ENCODE results near the gene PCDHB4. TPM values are rescaled to one million over a fixed set of nuclear protein-coding genes. Genes with fewer than 3 reads are reported as not detected.
A peak's percentile ranks its signal among the peaks of the same experiment; 100 is the strongest.
"Not testable (repeated sequence)": the region's sequence is repeated elsewhere in the genome, so short reads cannot be mapped to it uniquely, and the experiment has no call there.

Gene PCDHB4
- polyA plus RNA-seq, 3 donors = 1.8 to 2.9 (median 1.9) TPM

DNA sequence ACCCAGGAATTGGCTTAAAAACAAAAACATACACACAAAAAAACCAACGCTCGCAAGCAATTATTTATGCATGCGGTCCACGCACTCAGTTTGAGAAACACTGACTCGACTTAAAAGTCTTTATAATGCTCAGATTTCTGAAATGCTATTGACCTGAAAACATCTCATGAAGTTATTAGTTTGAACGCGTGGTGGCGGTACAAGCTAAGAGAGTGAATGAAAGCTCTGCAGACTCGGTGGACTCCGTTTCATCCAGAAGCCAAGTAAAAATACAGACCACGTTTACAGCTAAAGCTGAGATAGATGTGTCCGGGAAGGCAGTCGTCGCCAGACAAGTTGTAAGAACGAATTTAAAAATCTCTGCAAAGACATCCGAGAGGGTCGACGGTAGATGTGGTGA lies 28.2 kb downstream of the PCDHB4 start, which contains the start of gene PCDHB6:
Gene PCDHB6, plus strand, starts transcription at position 246 of the 400 bp plus-strand sequence. CDS start 201 bp downstream, outside the sequence.
- peak in 1 of 3 donors; percentile 3 for DNase-seq (ENCODE audit: low read depth in 3 of 3, low spot score in 2 of 3)

DNA sequence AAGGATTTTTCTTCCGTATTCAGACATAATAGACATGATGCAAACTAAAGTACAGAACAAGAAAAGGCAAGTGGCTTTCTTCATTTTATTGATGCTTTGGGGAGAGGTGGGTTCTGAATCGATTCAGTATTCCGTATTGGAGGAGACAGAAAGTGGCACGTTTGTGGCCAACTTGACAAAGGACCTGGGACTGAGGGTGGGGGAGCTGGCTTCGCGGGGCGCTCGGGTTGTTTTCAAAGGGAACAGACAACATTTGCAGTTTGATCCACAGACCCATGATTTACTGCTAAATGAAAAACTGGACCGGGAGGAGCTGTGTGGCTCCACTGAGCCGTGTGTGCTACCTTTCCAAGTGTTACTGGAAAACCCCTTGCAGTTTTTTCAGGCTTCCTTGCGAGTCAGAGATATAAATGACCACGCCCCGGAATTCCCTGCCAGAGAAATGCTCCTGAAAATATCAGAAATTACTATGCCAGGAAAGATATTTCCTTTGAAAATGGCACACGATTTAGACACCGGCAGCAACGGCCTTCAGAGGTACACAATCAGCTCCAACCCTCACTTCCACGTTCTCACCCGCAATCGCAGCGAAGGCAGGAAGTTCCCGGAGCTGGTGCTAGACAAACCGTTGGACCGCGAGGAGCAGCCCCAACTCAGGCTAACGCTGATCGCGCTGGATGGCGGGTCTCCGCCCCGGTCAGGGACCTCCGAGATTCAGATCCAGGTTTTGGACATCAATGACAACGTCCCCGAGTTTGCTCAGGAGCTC lies 28.8 kb downstream of the PCDHB4 start:
- no peak for DNase-seq (ENCODE audit: low read depth in 3 of 3, low spot score in 2 of 3)

DNA sequence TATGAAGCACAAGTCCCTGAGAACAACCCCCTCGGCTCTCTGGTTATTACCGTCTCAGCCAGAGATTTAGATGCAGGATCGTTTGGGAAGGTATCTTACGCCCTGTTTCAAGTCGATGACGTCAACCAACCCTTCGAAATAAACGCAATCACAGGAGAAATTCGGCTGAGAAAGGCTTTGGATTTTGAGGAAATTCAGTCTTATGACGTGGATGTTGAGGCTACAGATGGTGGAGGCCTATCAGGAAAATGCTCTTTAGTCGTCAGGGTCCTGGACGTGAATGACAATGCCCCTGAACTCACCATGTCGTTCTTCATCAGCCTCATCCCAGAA lies 29.3 kb downstream of the PCDHB4 start:
- no peak for DNase-seq (ENCODE audit: low read depth in 3 of 3, low spot score in 2 of 3)

DNA sequence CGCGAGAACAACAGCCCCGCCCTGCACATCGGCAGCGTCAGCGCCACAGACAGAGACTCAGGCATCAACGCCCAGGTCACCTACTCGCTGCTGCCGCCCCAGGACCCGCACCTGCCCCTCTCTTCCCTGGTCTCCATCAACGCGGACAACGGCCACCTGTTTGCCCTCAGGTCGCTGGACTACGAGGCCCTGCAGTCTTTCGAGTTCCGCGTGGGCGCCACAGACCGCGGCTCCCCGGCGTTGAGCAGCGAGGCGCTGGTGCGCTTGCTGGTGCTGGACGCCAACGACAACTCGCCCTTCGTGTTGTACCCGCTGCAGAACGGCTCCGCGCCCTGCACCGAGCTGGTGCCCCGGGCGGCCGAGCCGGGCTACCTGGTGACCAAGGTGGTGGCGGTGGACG lies 30.0 kb downstream of the PCDHB4 start:
- DNase-seq (ENCODE audit: low read depth in 3 of 3, low spot score in 2 of 3) = not testable (repeated sequence)

DNA sequence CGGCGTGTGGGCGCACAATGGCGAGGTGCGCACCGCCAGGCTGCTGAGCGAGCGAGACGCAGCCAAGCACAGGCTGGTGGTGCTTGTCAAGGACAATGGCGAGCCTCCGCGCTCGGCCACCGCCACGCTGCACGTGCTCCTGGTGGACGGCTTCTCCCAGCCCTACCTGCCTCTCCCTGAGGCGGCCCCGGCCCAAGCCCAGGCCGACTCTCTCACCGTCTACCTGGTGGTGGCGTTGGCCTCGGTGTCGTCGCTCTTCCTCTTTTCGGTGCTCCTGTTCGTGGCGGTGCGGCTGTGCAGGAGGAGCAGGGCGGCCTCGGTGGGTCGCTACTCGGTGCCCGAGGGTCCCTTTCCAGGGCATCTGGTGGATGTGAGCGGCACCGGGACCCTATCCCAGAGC lies 30.5 kb downstream of the PCDHB4 start:
- DNase-seq (ENCODE audit: low read depth in 3 of 3, low spot score in 2 of 3) = not testable (repeated sequence)

DNA sequence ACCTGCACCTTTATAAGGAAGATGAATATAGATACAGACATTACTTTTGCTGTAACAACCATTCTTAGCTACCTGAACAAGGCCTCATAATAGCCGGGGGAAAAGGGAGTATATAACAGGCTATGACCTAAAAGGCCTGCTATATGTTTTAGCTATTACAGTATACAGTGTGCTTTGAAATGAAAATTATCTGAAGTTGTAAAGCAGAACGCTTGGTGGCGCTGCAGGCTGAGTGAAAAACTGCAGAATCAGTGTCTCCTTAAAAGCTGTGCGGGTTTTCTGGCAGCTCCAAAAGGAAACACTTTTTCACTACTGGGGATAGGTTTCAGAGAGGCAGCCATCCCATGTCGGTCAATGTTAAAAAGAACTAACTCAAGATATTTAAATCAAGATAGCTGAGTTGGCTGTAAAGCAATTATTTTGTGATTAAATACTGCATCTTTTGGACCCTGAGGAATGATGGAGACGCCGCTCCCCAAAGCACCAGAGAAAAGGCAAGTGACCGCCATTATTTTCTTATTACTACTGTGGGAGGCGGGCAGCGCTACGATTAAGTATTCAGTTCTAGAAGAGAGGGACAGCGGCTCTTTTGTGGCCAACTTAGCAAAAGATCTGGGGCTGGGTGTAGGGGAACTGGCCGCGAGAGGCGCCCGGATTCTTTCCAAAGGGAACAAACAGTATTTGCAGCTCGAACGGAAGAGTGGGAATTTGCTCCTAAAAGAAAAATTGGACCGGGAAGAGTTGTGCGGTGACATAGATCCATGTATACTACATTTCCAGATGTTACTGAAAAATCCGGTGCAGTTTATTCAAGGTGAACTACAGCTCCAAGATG lies 34.1 kb downstream of the PCDHB4 start:
- no peak for DNase-seq (ENCODE audit: low read depth in 3 of 3, low spot score in 2 of 3)

DNA sequence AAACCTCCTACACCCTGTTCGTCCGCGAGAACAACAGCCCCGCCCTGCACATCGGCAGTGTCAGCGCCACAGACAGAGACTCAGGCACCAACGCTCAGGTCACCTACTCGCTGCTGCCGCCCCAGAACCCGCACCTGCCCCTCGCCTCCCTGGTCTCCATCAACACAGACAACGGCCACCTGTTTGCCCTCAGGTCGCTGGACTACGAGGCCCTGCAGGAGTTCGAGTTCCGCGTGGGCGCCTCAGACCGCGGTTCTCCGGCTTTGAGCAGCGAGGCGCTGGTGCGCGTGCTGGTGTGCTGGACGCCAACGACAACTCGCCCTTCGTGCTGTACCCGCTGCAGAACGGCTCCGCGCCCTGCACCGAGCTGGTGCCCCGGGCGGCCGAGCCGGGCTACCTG lies 35.7 kb downstream of the PCDHB4 start:
- not testable (repeated sequence) for DNase-seq (ENCODE audit: low read depth in 3 of 3, low spot score in 2 of 3)

DNA sequence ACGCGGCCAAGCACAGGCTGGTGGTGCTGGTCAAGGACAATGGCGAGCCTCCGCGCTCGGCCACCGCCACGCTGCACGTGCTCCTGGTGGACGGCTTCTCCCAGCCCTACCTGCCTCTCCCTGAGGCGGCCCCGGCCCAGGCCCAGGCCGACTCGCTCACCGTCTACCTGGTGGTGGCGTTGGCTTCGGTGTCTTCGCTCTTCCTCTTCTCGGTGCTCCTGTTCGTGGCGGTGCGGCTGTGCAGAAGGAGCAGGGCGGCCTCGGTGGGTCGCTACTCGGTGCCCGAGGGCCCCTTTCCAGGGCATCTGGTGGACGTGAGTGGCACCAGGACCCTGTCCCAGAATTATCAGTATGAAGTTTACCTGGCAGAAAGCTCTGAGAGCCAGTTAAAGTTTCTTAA lies 36.3 kb downstream of the PCDHB4 start:
- DNase-seq (ENCODE audit: low read depth in 3 of 3, low spot score in 2 of 3) = not testable (repeated sequence)

DNA sequence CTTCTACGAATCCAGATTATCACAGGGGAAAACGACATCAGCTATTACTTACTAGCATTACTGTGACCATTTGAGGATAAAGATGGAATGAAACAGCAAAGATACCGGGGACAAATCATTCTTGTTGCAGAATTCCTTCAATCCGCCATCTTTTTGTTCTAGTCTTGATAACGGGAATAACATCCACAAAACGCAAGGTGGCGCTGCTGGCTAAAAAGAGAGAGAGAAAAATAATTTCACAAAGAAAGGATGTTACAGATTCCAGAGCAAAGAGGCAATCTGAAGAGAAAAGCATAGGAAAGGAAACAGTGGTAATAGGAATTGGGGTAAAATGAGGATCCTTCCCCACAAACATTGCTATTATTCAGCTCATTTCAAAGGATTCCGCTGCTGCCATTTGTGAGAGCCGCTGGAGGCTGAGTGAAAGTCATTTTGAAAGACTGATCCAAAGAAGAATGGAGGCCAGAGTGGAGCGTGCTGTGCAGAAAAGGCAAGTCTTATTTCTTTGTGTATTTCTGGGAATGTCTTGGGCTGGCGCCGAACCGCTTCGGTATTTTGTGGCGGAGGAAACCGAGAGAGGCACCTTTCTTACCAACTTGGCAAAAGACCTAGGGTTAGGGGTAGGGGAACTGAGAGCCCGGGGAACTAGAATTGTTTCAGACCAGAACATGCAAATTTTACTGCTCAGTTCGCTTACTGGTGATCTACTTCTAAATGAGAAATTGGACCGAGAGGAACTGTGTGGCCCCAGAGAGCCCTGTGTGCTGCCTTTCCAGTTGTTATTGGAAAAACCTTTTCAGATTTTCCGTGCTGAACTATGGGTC lies 51.0 kb downstream of the PCDHB4 start, which contains the start of gene PCDHB7:
Gene PCDHB7, plus strand, starts transcription at position 264 of the 824 bp plus-strand sequence. Its CDS starts 192 bp downstream, at position 456.
- DNase-seq (ENCODE audit: low read depth in 3 of 3, low spot score in 2 of 3) = peak in 1 of 3 donors; percentile 35

DNA sequence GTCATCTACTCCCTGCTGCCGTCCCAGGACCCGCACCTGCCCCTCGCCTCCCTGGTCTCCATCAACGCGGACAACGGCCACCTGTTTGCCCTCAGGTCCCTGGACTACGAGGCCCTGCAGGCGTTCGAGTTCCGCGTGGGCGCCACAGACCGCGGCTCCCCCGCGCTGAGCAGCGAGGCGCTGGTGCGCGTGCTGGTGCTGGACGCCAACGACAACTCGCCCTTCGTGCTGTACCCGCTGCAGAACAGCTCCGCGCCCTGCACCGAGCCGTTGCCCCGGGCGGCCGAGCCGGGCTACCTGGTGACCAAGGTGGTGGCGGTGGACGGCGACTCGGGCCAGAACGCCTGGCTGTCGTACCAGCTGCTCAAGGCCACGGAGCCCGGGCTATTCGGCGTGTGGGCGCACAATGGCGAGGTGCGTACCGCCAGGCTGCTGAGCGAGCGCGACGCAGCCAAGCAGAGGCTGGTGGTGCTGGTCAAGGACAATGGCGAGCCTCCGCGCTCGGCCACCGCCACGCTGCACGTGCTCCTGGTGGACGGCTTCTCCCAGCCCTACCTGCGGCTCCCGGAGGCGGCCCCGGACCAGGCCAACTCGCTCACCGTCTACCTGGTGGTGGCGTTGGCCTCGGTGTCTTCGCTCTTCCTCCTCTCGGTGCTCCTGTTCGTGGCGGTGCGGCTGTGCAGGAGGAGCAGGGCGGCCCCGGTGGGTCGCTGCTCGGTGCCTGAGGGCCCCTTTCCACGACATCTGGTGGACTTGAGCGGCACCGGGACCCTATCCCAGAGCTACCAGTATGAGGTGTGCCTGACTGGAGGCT lies 52.9 kb downstream of the PCDHB4 start:
- not testable (repeated sequence) for DNase-seq (ENCODE audit: low read depth in 3 of 3, low spot score in 2 of 3)

Other genes starting within 250 kb of the PCDHB4 start
- under 1 TPM; 0.06 to 0.14 (median 0.08) TPM for gene PCDHA12, start 246.5 kb upstream of the PCDHB4 start, polyA plus RNA-seq (ENCODE audit: insufficient read length in 3 of 3)
- gene PCDHA13, start 239.7 kb upstream of the PCDHB4 start, polyA plus RNA-seq (ENCODE audit: insufficient read length in 3 of 3) = under 1 TPM in 1 of 3 donors, not detected in 2; 0.08 TPM
- under 1 TPM; 0.04 to 0.10 (median 0.04) TPM for gene PCDHAC1, start 195.5 kb upstream of the PCDHB4 start, polyA plus RNA-seq (ENCODE audit: insufficient read length in 3 of 3)
- under 1 TPM; 0.36 to 0.65 (median 0.61) TPM for gene PCDHAC2, start 155.3 kb upstream of the PCDHB4 start, polyA plus RNA-seq (ENCODE audit: insufficient read length in 3 of 3)
- gene PCDHB1, start 70.4 kb upstream of the PCDHB4 start, polyA plus RNA-seq (ENCODE audit: insufficient read length in 3 of 3) = under 1 TPM; 0.06 to 0.08 (median 0.08) TPM
- gene PCDHB2, start 27.2 kb upstream of the PCDHB4 start, polyA plus RNA-seq (ENCODE audit: insufficient read length in 3 of 3) = 1 to 10 TPM; 3.8 to 7.9 (median 6.0) TPM
- gene PCDHB3, start 21.3 kb upstream of the PCDHB4 start, polyA plus RNA-seq (ENCODE audit: insufficient read length in 3 of 3) = 1 to 10 TPM; 2.6 to 4.0 (median 3.4) TPM
- 1 to 10 TPM; 6.6 to 8.5 (median 8.1) TPM for gene PCDHB5, start 13.4 kb downstream of the PCDHB4 start, polyA plus RNA-seq (ENCODE audit: insufficient read length in 3 of 3)
- 1 to 10 TPM; 2.2 to 3.8 (median 3.2) TPM for gene PCDHB6, start 28.2 kb downstream of the PCDHB4 start, polyA plus RNA-seq (ENCODE audit: insufficient read length in 3 of 3)
- gene PCDHB7, start 50.8 kb downstream of the PCDHB4 start, polyA plus RNA-seq (ENCODE audit: insufficient read length in 3 of 3) = 1 to 10 TPM; 4.7 to 5.5 (median 5.3) TPM
- 1 to 10 TPM; 1.5 to 4.2 (median 3.2) TPM for gene PCDHB8, start 56.0 kb downstream of the PCDHB4 start, polyA plus RNA-seq (ENCODE audit: insufficient read length in 3 of 3)
- gene PCDHB16, start 60.6 kb downstream of the PCDHB4 start, polyA plus RNA-seq (ENCODE audit: insufficient read length in 3 of 3) = 1 to 10 TPM; 3.6 to 7.2 (median 5.0) TPM
- gene PCDHB9, start 65.3 kb downstream of the PCDHB4 start, polyA plus RNA-seq (ENCODE audit: insufficient read length in 3 of 3) = 1 to 10 TPM; 4.3 to 5.0 (median 4.9) TPM
- 1 to 10 TPM; 5.6 to 9.2 (median 7.9) TPM for gene PCDHB10, start 70.5 kb downstream of the PCDHB4 start, polyA plus RNA-seq (ENCODE audit: insufficient read length in 3 of 3)
- gene PCDHB11, start 77.8 kb downstream of the PCDHB4 start, polyA plus RNA-seq (ENCODE audit: insufficient read length in 3 of 3) = 1 to 10 TPM; 4.3 to 6.0 (median 5.6) TPM
- 1 to 10 TPM; 4.7 to 5.8 (median 4.8) TPM for gene PCDHB12, start 86.9 kb downstream of the PCDHB4 start, polyA plus RNA-seq (ENCODE audit: insufficient read length in 3 of 3)
- gene PCDHB13, start 92.1 kb downstream of the PCDHB4 start, polyA plus RNA-seq (ENCODE audit: insufficient read length in 3 of 3) = 1 to 10 TPM; 5.4 to 6.3 (median 5.6) TPM
- gene PCDHB14, start 101.5 kb downstream of the PCDHB4 start, polyA plus RNA-seq (ENCODE audit: insufficient read length in 3 of 3) = 10 to 100 TPM in 1 of 3 donors, 1 to 10 TPM in 2; 7.2 to 10.5 (median 8.5) TPM
- 10 to 100 TPM; 11.3 to 17.3 (median 15.4) TPM for gene PCDHB15, start 123.6 kb downstream of the PCDHB4 start, polyA plus RNA-seq (ENCODE audit: insufficient read length in 3 of 3)
- not detected for gene SLC25A2, start 182.2 kb downstream of the PCDHB4 start, polyA plus RNA-seq (ENCODE audit: insufficient read length in 3 of 3)
- gene TAF7, start 199.0 kb downstream of the PCDHB4 start, polyA plus RNA-seq (ENCODE audit: insufficient read length in 3 of 3) = 100 to 1,000 TPM; 178 to 194 (median 190) TPM
- gene PCDHGA1, start 208.7 kb downstream of the PCDHB4 start, polyA plus RNA-seq (ENCODE audit: insufficient read length in 3 of 3) = 1 to 10 TPM in 1 of 3 donors, under 1 TPM in 2; 0.78 to 1.2 (median 0.92) TPM
- 1 to 10 TPM; 6.0 to 7.0 (median 6.8) TPM for gene PCDHGA2, start 216.9 kb downstream of the PCDHB4 start, polyA plus RNA-seq (ENCODE audit: insufficient read length in 3 of 3)
- 1 to 10 TPM; 2.4 to 4.3 (median 3.1) TPM for gene PCDHGA3, start 222.0 kb downstream of the PCDHB4 start, polyA plus RNA-seq (ENCODE audit: insufficient read length in 3 of 3)
- 1 to 10 TPM; 1.3 to 2.1 (median 1.9) TPM for gene PCDHGB1, start 228.3 kb downstream of the PCDHB4 start, polyA plus RNA-seq (ENCODE audit: insufficient read length in 3 of 3)
- gene PCDHGA4, start 233.2 kb downstream of the PCDHB4 start, polyA plus RNA-seq (ENCODE audit: insufficient read length in 3 of 3) = 1 to 10 TPM; 2.2 to 3.2 (median 2.2) TPM
- 1 to 10 TPM; 3.2 to 3.9 (median 3.9) TPM for gene PCDHGB2, start 238.2 kb downstream of the PCDHB4 start, polyA plus RNA-seq (ENCODE audit: insufficient read length in 3 of 3)
- 1 to 10 TPM; 2.2 to 2.8 (median 2.4) TPM for gene PCDHGA5, start 242.3 kb downstream of the PCDHB4 start, polyA plus RNA-seq (ENCODE audit: insufficient read length in 3 of 3)
- 1 to 10 TPM; 1.4 to 2.6 (median 1.7) TPM for gene PCDHGB3, start 248.4 kb downstream of the PCDHB4 start, polyA plus RNA-seq (ENCODE audit: insufficient read length in 3 of 3)